Gastroesophageal sphincter (tissue), 4 donors: Measurements from ENCODE around the gene HACD4. TPM values are rescaled to one million over a fixed set of nuclear protein-coding genes. Genes with fewer than 3 reads are reported as not detected.

ENCODE experiments used
- ATAC-seq: fragments of 150-250 bp; one replicate; pipeline ENCODE4 v1.9.1; 2016; ENCODE audit warnings: mild to moderate bottlenecking, moderate library complexity
- H3K27ac ChIP-seq, 4 donors: fragments of 200-600 bp; sonication (generic) in 3 of 4; 1 replicate in 3 of 4; 2 replicates in 1 of 4; pipeline ENCODE4 v1.5.1; 2016 to 2019
- H3K27me3 ChIP-seq: fragments of 200-600 bp; sonication (generic); one replicate; pipeline ENCODE4 v1.5.1; 2019
- H3K36me3 ChIP-seq, 2 donors: fragments of 200-600 bp; sonication (generic); one replicate each; pipeline ENCODE4 v1.5.1; 2019; ENCODE audit warnings: control low read depth in 1 of 2
- H3K4me1 ChIP-seq, 3 donors: fragments of 200-600 bp; sonication (generic); 1 replicate in 2 of 3; 2 replicates in 1 of 3; pipeline ENCODE4 v1.5.1; 2016 to 2019; ENCODE audit warnings: control low read depth in 2 of 3
- H3K4me3 ChIP-seq, 2 donors: fragments of 200-600 bp; sonication (generic); one replicate each; pipeline ENCODE4 v1.5.1; 2019; ENCODE audit warnings: mild to moderate bottlenecking in 1 of 2, moderate library complexity in 1 of 2
- H3K9me3 ChIP-seq, 3 donors: fragments of 200-600 bp; sonication (generic); one replicate each; pipeline ENCODE4 v1.5.1; 2017 to 2019; ENCODE audit warnings: control low read depth in 2 of 3
- CTCF ChIP-seq, 4 experiments: fragments of 200-600 bp in 2 of 4; fragments of 450-650 bp in 2 of 4; sonication (generic) in 1 of 4; IDR thresholded peaks; one replicate each; pipeline ENCODE4 v1.5.1; 2017 to 2019; ENCODE audit warnings: antibody characterized with exemption in 4 of 4, mild to moderate bottlenecking in 2 of 4, moderate library complexity in 2 of 4
- EP300 ChIP-seq: sonication (generic); formaldehyde crosslinking; IDR thresholded peaks from one replicate; pipeline ENCODE4 v1.6.1; 2017; ENCODE audit warnings: antibody characterized with exemption, mild to moderate bottlenecking
- POLR2A ChIP-seq, 2 donors: fragments of 450-650 bp; IDR thresholded peaks; one replicate each; pipeline ENCODE4 v1.6.1; 2017; ENCODE audit warnings: antibody characterized with exemption in 2 of 2, mild to moderate bottlenecking in 2 of 2, moderate library complexity in 1 of 2
- POLR2AphosphoS5 ChIP-seq: sonication (generic); formaldehyde crosslinking; IDR thresholded peaks from one replicate; pipeline ENCODE4 v1.6.1; 2017; ENCODE audit warnings: antibody characterized with exemption
- WGBS, 2 donors: methylation state at CpG; one replicate each; pipeline ENCODE4 v1.1.5; 2018; ENCODE audit warnings: low coverage in 1 of 2; 5-methylcytosine and 5-hydroxymethylcytosine counted together
- total RNA-seq, 4 donors: library from RNA; depleted of rRNA; stranded (reverse); fragments of >200 nt; gene quantifications; one replicate each; pipeline ENCODE4 v1.1.0, GENCODE V29; 2016

Gene HACD4
- total RNA-seq, 4 donors from 2014 or later = 9.8 to 23.9 (median 16.9) TPM

GRCh38 chr9:21027295-21027694, 4.1 kb downstream of the HACD4 start:
- Histone ChIP-seq H3K27ac (peak overlapping the region in 3 of 4 donors; percentile 27 to 90 (median 59)), H3K4me3 (no peak overlapping the region), H3K27me3 (no peaks in the 10 kb centered on the region), H3K9me3 (no peaks in the 10 kb centered on the region), H3K36me3 (peaks cover 0 to 10% of the 10 kb centered on the region in 2 donors), H3K4me1 (peaks cover 3 to 52% (median 5%) of the 10 kb centered on the region in 3 donors)
- WGBS, 2 donors = 45 to 53% methylated on average over 4 of the region's 4 CpGs
- TF ChIP-seq POLR2A (IDR thresholded peaks at IDR 0.05) (no peak), CTCF (IDR thresholded peaks at IDR 0.05) (no peak), POLR2AphosphoS5 (no peak), EP300 (no peak)
- no peak for ATAC-seq

GRCh38 chr9:21023861-21024260, 7.6 kb downstream of the HACD4 start:
- TF ChIP-seq POLR2AphosphoS5 = no peak
- no peak for TF ChIP-seq CTCF (IDR thresholded peaks at IDR 0.05)
- TF ChIP-seq EP300 = no peak
- TF ChIP-seq POLR2A (IDR thresholded peaks at IDR 0.05) = no peak
- Histone ChIP-seq H3K4me3 (no peak overlapping the region), H3K27me3 (no peaks in the 10 kb centered on the region), H3K36me3 (peaks cover 0 to 10% of the 10 kb centered on the region in 2 donors), H3K9me3 (no peaks in the 10 kb centered on the region), H3K4me1 (peaks cover 0 to 35% (median 0%) of the 10 kb centered on the region in 3 donors), H3K27ac (no peak overlapping the region)
- no peak for ATAC-seq
- 89 to 100% methylated on average over 1 to 2 of the region's 2 CpGs for WGBS, 2 donors

GRCh38 chr9:21018177-21018576, 13.3 kb downstream of the HACD4 start:
- Histone ChIP-seq H3K36me3 (peaks cover 0 to 6% of the 10 kb centered on the region in 2 donors), H3K27ac (no peak overlapping the region), H3K27me3 (no peaks in the 10 kb centered on the region), H3K9me3 (no peaks in the 10 kb centered on the region), H3K4me1 (peaks cover 0 to 34% (median 10%) of the 10 kb centered on the region in 3 donors), H3K4me3 (no peak overlapping the region)
- no peak for ATAC-seq
- no peak for TF ChIP-seq POLR2AphosphoS5
- no peak for TF ChIP-seq EP300
- no peak for TF ChIP-seq CTCF (IDR thresholded peaks at IDR 0.05)
- no peak for TF ChIP-seq POLR2A (IDR thresholded peaks at IDR 0.05)
- 89 to 100% methylated on average over 2 of the region's 2 CpGs for WGBS, 2 donors

GRCh38 chr9:21016701-21017491, 14.5 kb downstream of the HACD4 start:
- Histone ChIP-seq H3K9me3 (no peaks in the 10 kb centered on the region), H3K27me3 (no peaks in the 10 kb centered on the region), H3K36me3 (peaks cover 0 to 6% of the 10 kb centered on the region in 2 donors), H3K4me3 (no peak overlapping the region), H3K27ac (peak overlapping the region in 1 of 4 donors; percentile 55), H3K4me1 (peaks cover 0 to 34% (median 10%) of the 10 kb centered on the region in 3 donors)
- 60 to 62% methylated on average over 2 of the region's 2 CpGs for WGBS, 2 donors
- TF ChIP-seq EP300 (no peak), POLR2AphosphoS5 (no peak), CTCF (IDR thresholded peaks at IDR 0.05) (no peak), POLR2A (IDR thresholded peaks at IDR 0.05) (no peak)
- no peak for ATAC-seq

GRCh38 chr9:21015995-21016394, 15.4 kb downstream of the HACD4 start:
- H3K36me3 ChIP-seq = peaks cover 0 to 10% of the 10 kb centered on the region in 2 donors
- no peak for ATAC-seq
- H3K4me3 ChIP-seq = no peak overlapping the region
- H3K9me3 ChIP-seq = no peaks in the 10 kb centered on the region
- H3K27me3 ChIP-seq = no peaks in the 10 kb centered on the region
- TF ChIP-seq POLR2AphosphoS5 (no peak), EP300 (no peak), POLR2A (IDR thresholded peaks at IDR 0.05) (no peak), CTCF (IDR thresholded peaks at IDR 0.05) (no peak)
- peak overlapping the region in 1 of 4 donors; percentile 55 for H3K27ac ChIP-seq
- peaks cover 0 to 34% (median 10%) of the 10 kb centered on the region in 3 donors for H3K4me1 ChIP-seq
